ENCODE measurements around the gene DAAM1.

The DAAM1 gene

DNA sequence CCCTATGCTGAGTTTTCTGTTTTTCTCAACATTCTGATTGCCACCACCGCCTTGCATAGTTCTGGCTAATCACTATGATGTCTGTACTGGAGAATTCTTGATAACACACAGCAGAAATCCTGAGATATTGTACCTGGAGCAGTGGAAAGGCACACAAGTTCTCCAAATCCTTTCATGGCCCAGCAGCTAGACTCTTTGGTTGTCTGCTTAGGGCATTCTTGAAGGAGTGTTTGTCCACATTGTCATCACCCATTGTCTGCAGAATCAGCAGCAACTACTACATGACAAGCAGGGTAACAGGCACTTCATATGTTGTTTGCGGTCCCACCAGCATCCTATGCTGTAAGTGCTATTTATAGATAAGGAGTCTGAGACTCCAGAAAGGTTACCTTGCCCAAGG, 128.9 kb downstream of the DAAM1 start:
- Mint-ChIP-seq H3K9me3 (no peaks in the 10 kb centered on the region), H3K4me1 (no peaks in the 10 kb centered on the region), H3K27me3 (no peaks in the 10 kb centered on the region), H3K36me3 (peaks cover 2% of the 10 kb centered on the region), H3K27ac (no peak overlapping the region), H3K4me3 (no peak overlapping the region)

- Mint-ChIP-seq H3K27me3 (no peaks in the 10 kb centered on the region), H3K9me3 (no peaks in the 10 kb centered on the region), H3K4me3 (no peak overlapping the region), H3K27ac (no peak overlapping the region), H3K36me3 (peaks cover 2% of the 10 kb centered on the region), H3K4me1 (no peaks in the 10 kb centered on the region)
Observed at GRCh38 chr14:59317798-59318505, 129.5 kb downstream of the DAAM1 start.

DNA sequence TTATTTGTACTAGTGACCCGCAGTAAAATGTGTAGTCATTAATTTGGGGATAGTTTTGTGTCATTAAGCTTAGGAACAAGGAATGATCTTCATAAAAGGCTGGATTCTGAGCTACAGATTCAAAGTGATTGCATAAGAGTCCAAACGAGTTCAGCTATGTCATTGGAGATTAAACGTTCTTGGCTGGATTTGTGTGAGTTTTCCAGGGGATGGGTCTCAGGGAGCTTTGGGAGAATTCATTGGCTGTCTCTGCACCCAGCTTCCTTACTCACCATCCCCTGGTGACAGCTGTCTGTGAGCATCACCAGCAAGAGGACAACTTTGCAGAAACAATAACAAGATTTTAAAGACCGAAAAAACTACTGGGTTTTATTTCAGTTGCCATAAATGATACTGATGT, 130.4 kb downstream of the DAAM1 start:
- no peaks in the 10 kb centered on the region for H3K27me3 Mint-ChIP-seq
- H3K27ac Mint-ChIP-seq: no peak overlapping the region
- H3K4me1 Mint-ChIP-seq: no peaks in the 10 kb centered on the region
- peaks cover 4% of the 10 kb centered on the region for H3K36me3 Mint-ChIP-seq
- H3K4me3 Mint-ChIP-seq: no peak overlapping the region
- H3K9me3 Mint-ChIP-seq: no peaks in the 10 kb centered on the region

GRCh38 chr14:59320361-59320760, 131.9 kb downstream of the DAAM1 start:
- H3K4me1 Mint-ChIP-seq: no peaks in the 10 kb centered on the region
- H3K27ac Mint-ChIP-seq: no peak overlapping the region
- H3K4me3 Mint-ChIP-seq: no peak overlapping the region
- H3K27me3 Mint-ChIP-seq: no peaks in the 10 kb centered on the region
- no peaks in the 10 kb centered on the region for H3K9me3 Mint-ChIP-seq
- peaks cover 8% of the 10 kb centered on the region for H3K36me3 Mint-ChIP-seq

- Mint-ChIP-seq H3K4me1 (no peaks in the 10 kb centered on the region), H3K9me3 (no peaks in the 10 kb centered on the region), H3K36me3 (peaks cover 10% of the 10 kb centered on the region), H3K4me3 (no peak overlapping the region), H3K27ac (no peak overlapping the region), H3K27me3 (no peaks in the 10 kb centered on the region)
Observed at GRCh38 chr14:59320763-59321625, 132.5 kb downstream of the DAAM1 start.

DNA sequence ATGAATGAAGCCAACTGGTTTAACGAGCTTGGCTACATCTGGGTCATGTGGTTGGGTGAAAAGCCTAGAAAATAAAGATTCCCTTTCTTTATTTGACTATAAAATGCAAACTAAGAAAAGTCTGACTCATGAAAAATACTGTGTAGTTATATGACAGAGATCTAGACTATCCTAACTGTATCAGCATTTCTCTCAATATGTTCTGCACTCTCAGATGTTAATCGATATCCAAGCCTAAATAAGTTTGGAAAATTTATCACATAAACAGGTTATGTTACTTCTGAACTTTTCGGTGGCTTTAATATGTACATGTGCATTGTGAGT, 133.1 kb downstream of the DAAM1 start:
- Mint-ChIP-seq H3K27ac (no peak overlapping the region), H3K36me3 (peaks cover 10% of the 10 kb centered on the region), H3K4me3 (no peak overlapping the region), H3K4me1 (no peaks in the 10 kb centered on the region), H3K27me3 (no peaks in the 10 kb centered on the region), H3K9me3 (no peaks in the 10 kb centered on the region)

GRCh38 chr14:59325906-59326305, 137.4 kb downstream of the DAAM1 start:
- Mint-ChIP-seq H3K4me1 (no peaks in the 10 kb centered on the region), H3K27ac (no peak overlapping the region), H3K4me3 (no peak overlapping the region), H3K27me3 (no peaks in the 10 kb centered on the region), H3K9me3 (no peaks in the 10 kb centered on the region), H3K36me3 (peaks cover 21% of the 10 kb centered on the region)

DNA sequence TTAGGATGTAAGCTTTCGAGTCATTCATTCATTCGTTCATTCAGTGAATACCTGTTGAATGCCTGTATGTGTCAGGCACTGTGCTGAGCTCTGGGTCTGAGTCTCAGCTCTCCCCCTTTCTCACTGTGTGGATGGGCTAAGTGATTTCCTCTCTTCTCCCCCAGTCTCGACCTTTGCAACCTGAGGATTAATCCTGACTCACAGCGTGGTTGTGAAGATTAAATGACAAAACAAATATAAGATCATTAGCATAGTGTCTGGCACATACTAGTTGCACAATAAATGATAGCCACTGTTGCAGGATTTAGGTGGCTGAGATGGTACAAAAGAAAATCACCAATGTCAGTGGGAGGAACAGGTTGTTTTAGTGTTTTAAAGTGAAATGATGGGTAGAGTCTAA, 140.0 kb downstream of the DAAM1 start:
- no peak overlapping the region for H3K4me3 Mint-ChIP-seq
- no peaks in the 10 kb centered on the region for H3K27me3 Mint-ChIP-seq
- peaks cover 24% of the 10 kb centered on the region for H3K36me3 Mint-ChIP-seq
- no peaks in the 10 kb centered on the region for H3K9me3 Mint-ChIP-seq
- no peak overlapping the region for H3K27ac Mint-ChIP-seq
- H3K4me1 Mint-ChIP-seq: no peaks in the 10 kb centered on the region

DNA sequence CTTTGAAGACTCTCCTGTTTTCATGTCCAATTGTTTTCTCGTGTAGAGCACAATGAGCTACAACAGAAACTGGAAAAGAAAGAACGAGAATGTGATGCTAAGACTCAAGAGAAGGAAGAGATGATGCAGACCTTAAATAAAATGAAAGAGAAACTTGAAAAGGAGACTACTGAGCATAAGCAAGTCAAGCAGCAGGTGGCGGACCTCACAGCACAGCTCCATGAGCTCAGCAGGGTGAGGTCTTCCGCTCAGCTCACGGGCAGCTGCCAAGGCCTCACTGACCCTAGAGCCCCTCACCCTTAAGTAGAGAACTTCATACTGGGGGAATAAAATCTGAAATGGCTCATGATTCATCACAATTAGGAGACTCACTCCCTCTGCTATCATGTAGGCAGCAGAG, 142.0 kb downstream of the DAAM1 start:
- no peak overlapping the region for H3K4me3 Mint-ChIP-seq
- H3K27me3 Mint-ChIP-seq: no peaks in the 10 kb centered on the region
- peaks cover 27% of the 10 kb centered on the region for H3K36me3 Mint-ChIP-seq
- no peak overlapping the region for H3K27ac Mint-ChIP-seq
- H3K4me1 Mint-ChIP-seq: no peaks in the 10 kb centered on the region
- no peaks in the 10 kb centered on the region for H3K9me3 Mint-ChIP-seq

- Mint-ChIP-seq H3K9me3 (no peaks in the 10 kb centered on the region), H3K4me1 (no peaks in the 10 kb centered on the region), H3K27me3 (no peaks in the 10 kb centered on the region), H3K36me3 (peaks cover 24% of the 10 kb centered on the region), H3K27ac (no peak overlapping the region), H3K4me3 (no peak overlapping the region)
Observed at GRCh38 chr14:59331217-59331616, 142.8 kb downstream of the DAAM1 start.

DNA sequence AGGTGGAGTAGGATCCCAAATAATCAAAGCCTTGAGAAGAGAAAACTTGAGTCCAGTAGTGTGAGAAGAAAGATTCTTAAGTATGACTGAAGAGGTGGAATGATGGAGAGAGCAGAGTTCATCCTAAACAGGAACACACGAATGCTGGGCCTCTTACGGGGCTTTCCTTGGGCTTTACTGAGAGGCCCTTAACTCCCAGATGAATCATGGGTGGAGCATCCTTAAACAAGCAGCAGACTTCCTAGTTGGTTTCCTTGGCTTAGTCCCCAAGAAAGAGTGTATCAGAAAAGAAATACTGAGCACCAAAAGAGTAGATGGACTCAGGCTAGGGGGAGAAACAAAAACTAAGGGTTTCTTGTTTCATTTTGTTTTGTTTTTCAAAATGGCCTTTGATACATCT, 144.3 kb downstream of the DAAM1 start:
- Mint-ChIP-seq H3K36me3 (peaks cover 26% of the 10 kb centered on the region), H3K4me3 (no peak overlapping the region)

DNA sequence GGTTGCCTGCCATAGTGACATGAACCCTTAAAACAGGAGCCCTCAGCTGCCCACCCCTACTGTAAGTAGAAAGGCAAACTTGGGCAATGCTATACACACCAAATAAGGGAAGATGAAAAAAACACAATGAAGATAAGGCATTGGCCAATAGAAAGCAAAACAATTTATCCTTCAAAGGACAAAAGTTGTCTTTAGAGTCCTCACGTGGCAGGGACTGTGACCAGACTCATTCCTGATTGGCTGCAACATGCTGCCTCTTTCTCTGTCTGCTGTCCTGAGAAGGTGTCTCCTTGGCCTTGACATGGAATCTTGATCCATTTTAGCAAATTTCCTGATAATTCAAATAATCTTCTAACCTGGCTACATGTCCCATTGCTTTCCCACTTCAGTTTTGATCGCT, 144.8 kb downstream of the DAAM1 start:
- H3K9me3 Mint-ChIP-seq: no peaks in the 10 kb centered on the region
- H3K27ac Mint-ChIP-seq: no peak overlapping the region
- no peaks in the 10 kb centered on the region for H3K4me1 Mint-ChIP-seq
- no peaks in the 10 kb centered on the region for H3K27me3 Mint-ChIP-seq
- H3K4me3 Mint-ChIP-seq: no peak overlapping the region
- H3K36me3 Mint-ChIP-seq: peaks cover 26% of the 10 kb centered on the region

More for the DNA sequence above, 144.3 kb downstream of the DAAM1 start:
- H3K27me3 Mint-ChIP-seq: no peaks in the 10 kb centered on the region
- no peak overlapping the region for H3K27ac Mint-ChIP-seq
- H3K9me3 Mint-ChIP-seq: no peaks in the 10 kb centered on the region
- H3K4me1 Mint-ChIP-seq: no peaks in the 10 kb centered on the region

- Mint-ChIP-seq H3K9me3 (no peaks in the 10 kb centered on the region), H3K36me3 (peaks cover 25% of the 10 kb centered on the region), H3K27me3 (no peaks in the 10 kb centered on the region), H3K4me3 (no peak overlapping the region), H3K4me1 (no peaks in the 10 kb centered on the region), H3K27ac (no peak overlapping the region)
Observed at GRCh38 chr14:59333668-59334067, 145.2 kb downstream of the DAAM1 start.

- Mint-ChIP-seq H3K36me3 (peaks cover 25% of the 10 kb centered on the region), H3K4me3 (no peak overlapping the region), H3K4me1 (no peaks in the 10 kb centered on the region), H3K9me3 (no peaks in the 10 kb centered on the region), H3K27ac (no peak overlapping the region), H3K27me3 (no peaks in the 10 kb centered on the region)
Observed at GRCh38 chr14:59334253-59334652, 145.8 kb downstream of the DAAM1 start.

- H3K9me3 Mint-ChIP-seq: no peaks in the 10 kb centered on the region
- no peak overlapping the region for H3K4me3 Mint-ChIP-seq
- peaks cover 27% of the 10 kb centered on the region for H3K36me3 Mint-ChIP-seq
- no peaks in the 10 kb centered on the region for H3K4me1 Mint-ChIP-seq
- no peak overlapping the region for H3K27ac Mint-ChIP-seq
- H3K27me3 Mint-ChIP-seq: no peaks in the 10 kb centered on the region
Observed at GRCh38 chr14:59336098-59336497, 147.6 kb downstream of the DAAM1 start.

GRCh38 chr14:59336706-59337105, 148.2 kb downstream of the DAAM1 start:
- no peaks in the 10 kb centered on the region for H3K4me1 Mint-ChIP-seq
- no peak overlapping the region for H3K4me3 Mint-ChIP-seq
- no peaks in the 10 kb centered on the region for H3K27me3 Mint-ChIP-seq
- peaks cover 27% of the 10 kb centered on the region for H3K36me3 Mint-ChIP-seq
- H3K9me3 Mint-ChIP-seq: no peaks in the 10 kb centered on the region
- no peak overlapping the region for H3K27ac Mint-ChIP-seq

Data from activated naive CD4-positive, alpha-beta T cell treated with anti-CD3 and anti-CD28 coated beads, Interleukin-2, amount 50 U/mL, for 24 hours (primary cell).